Measurements from ENCODE around the gene ERGIC1.

The ERGIC1 gene

GRCh38 chr5:172795318-172795977, 38.6 kb upstream of the ERGIC1 start:
- no peak for TF ChIP-seq CTCF (IDR thresholded peaks at IDR 0.05; ENCODE audit: low read depth, low read length, missing control alignments)
- peak; percentile 98 for DNase-seq (ENCODE audit: extremely low read depth, low read depth)
- no peak overlapping the region for H3K4me3 ChIP-seq (replicated peaks; ENCODE audit: low read depth, low read length)

GRCh38 chr5:172796306-172796705, 37.7 kb upstream of the ERGIC1 start:
- no peak overlapping the region for H3K4me3 ChIP-seq (replicated peaks; ENCODE audit: low read depth, low read length)
- no peak for TF ChIP-seq CTCF (IDR thresholded peaks at IDR 0.05; ENCODE audit: low read depth, low read length, missing control alignments)

GRCh38 chr5:172797771-172798191, 36.3 kb upstream of the ERGIC1 start:
- no peak overlapping the region for H3K4me3 ChIP-seq (replicated peaks; ENCODE audit: low read depth, low read length)
- TF ChIP-seq CTCF (IDR thresholded peaks at IDR 0.05; ENCODE audit: low read depth, low read length, missing control alignments): no peak
- no peak for DNase-seq (ENCODE audit: extremely low read depth, low read depth)

More at GRCh38 chr5:172796306-172796705, 37.7 kb upstream of the ERGIC1 start:
- no peak for DNase-seq (ENCODE audit: extremely low read depth, low read depth)

- no peak for TF ChIP-seq CTCF (IDR thresholded peaks at IDR 0.05; ENCODE audit: low read depth, low read length, missing control alignments)
- DNase-seq (ENCODE audit: extremely low read depth, low read depth): peak; percentile 37
- no peak overlapping the region for H3K4me3 ChIP-seq (replicated peaks; ENCODE audit: low read depth, low read length)
Observed at GRCh38 chr5:172798422-172799215, 35.4 kb upstream of the ERGIC1 start.

GRCh38 chr5:172799416-172799815, 34.6 kb upstream of the ERGIC1 start:
- TF ChIP-seq CTCF (IDR thresholded peaks at IDR 0.05; ENCODE audit: low read depth, low read length, missing control alignments): no peak
- no peak for DNase-seq (ENCODE audit: extremely low read depth, low read depth)
- H3K4me3 ChIP-seq (replicated peaks; ENCODE audit: low read depth, low read length): no peak overlapping the region

- no peak for DNase-seq (ENCODE audit: extremely low read depth, low read depth)
- no peak overlapping the region for H3K4me3 ChIP-seq (replicated peaks; ENCODE audit: low read depth, low read length)
- no peak for TF ChIP-seq CTCF (IDR thresholded peaks at IDR 0.05; ENCODE audit: low read depth, low read length, missing control alignments)
Observed at GRCh38 chr5:172800088-172800551, 33.9 kb upstream of the ERGIC1 start.
